Body of pancreas (tissue), 4 donors: Measurements from ENCODE around the gene ELOB. TPM values are rescaled to one million over a fixed set of nuclear protein-coding genes. Genes with fewer than 3 reads are reported as not detected.
A peak's percentile ranks its signal among the peaks of the same experiment; 100 is the strongest.

Source experiments
- ATAC-seq: fragments of 150-250 bp; one replicate; pipeline ENCODE4 v1.9.1; 2016
- DNase-seq, 4 donors: peaks; one replicate each; pipeline ENCODE4 v3.0.0-alpha.2; 2019
- H3K27ac ChIP-seq, 4 donors: fragments of 200-600 bp; sonication (generic); 1 replicate in 3 of 4; 2 replicates in 1 of 4; pipeline versions ENCODE4 v1.5.1 to v1.6.1; 2016 to 2019; ENCODE audit warnings: mild to moderate bottlenecking in 1 of 4, mixed read lengths in 1 of 4, moderate library complexity in 1 of 4
- H3K27me3 ChIP-seq, 2 donors: fragments of 200-600 bp; sonication (generic); one replicate each; pipeline ENCODE4 v1.6.0; 2016; ENCODE audit warnings: mild to moderate bottlenecking in 1 of 2
- H3K36me3 ChIP-seq, 2 donors: fragments of 200-600 bp; sonication (generic); replicated peaks in 1 of 2; 2 replicates each; pipeline ENCODE4 v1.5.1; 2016; ENCODE audit warnings: low read depth in 2 of 2; ENCODE audit not compliant: insufficient read depth in 1 of 2
- H3K4me1 ChIP-seq: fragments of 200-600 bp; sonication (generic); one replicate; pipeline ENCODE4 v1.6.0; 2016
- H3K4me3 ChIP-seq, 2 donors: fragments of 200-600 bp; sonication (generic); 1 replicate in 1 of 2; 2 replicates in 1 of 2; pipeline ENCODE4 v1.5.1; 2016 to 2019
- H3K9me3 ChIP-seq, 3 donors: fragments of 200-600 bp; sonication (generic); 1 replicate in 2 of 3; 2 replicates in 1 of 3; pipeline ENCODE4 v1.5.1; 2016
- CTCF ChIP-seq, 7 experiments: fragments of 450-650 bp in 4 of 7; fragments of 200-600 bp in 3 of 7; sonication (generic) in 3 of 7; IDR thresholded peaks; one replicate each; pipeline ENCODE4 v1.5.1; 2016 to 2019; ENCODE audit warnings: antibody characterized with exemption in 7 of 7
- POLR2A ChIP-seq, 3 donors: fragments of 450-650 bp; IDR thresholded peaks; one replicate each; pipeline ENCODE4 v1.6.1; 2016; ENCODE audit warnings: antibody characterized with exemption in 3 of 3, mild to moderate bottlenecking in 2 of 3
- WGBS, 2 donors: methylation state at CpG; one replicate each; pipeline ENCODE4 v1.1.5; 2017; 5-methylcytosine and 5-hydroxymethylcytosine counted together
- intact Hi-C: fragments of 100-400 bp; cut with DNase I; formaldehyde crosslinking; loops from one replicate; pipeline ENCODE4 v1.15.1; 2023
- total RNA-seq, 2 donors: library from RNA; depleted of rRNA; stranded (reverse); fragments of >200 nt; gene quantifications; one replicate each; pipeline ENCODE4 v1.1.0, GENCODE V29; 2016

ELOB gene
- total RNA-seq, 2 donors from 2014 or later: 77.5 to 186 TPM

DNA sequence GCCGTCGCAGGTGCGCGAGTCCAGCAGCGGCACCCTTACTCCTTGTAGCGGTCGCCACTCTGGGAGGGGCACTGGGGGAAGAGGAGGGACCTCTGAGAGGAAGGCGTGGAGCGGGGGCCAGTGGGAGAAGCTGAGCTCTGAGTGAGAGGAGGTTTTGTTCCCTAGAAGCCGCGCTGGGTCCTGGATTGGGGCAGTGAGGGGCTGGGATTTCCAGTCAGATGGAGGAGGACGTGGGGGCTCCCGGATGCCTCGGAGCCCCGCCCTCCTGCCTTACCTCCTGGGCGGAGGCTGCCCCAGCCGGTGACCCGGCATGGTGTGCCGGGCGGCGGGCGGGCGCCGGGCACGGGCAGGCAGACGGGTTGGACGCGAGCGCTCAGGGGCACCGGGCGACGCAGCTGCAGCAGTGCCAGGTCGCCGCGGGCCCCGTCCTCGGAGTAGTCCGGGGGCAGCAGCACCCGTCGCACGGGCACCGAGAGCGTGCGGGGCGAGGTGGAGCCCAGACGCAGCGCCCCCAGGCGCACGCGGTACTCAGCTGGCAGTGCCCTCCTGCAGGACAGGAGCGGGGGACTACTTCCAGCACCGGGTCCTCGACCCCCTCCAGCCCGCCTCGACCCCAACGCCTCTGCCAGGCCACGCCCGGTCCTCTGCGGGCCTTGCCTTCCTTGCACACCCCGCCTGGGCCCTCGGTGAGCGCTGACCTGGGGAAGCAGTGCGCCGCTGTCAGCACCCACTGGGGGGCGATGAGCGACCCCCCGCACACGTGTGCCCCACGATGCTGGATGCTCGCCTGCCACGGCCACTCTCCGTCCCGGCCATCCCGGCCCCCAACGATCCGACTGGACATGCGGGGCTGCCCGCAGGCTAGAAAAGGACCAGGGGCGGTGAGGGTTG, 8.3 kb upstream of the ELOB start:
- peaks cover 17% of the 10 kb centered on the region for H3K4me1 ChIP-seq
- H3K27me3 ChIP-seq: peaks cover 0 to 20% of the 10 kb centered on the region in 2 donors
- H3K9me3 ChIP-seq: no peaks in the 10 kb centered on the region
- intact Hi-C loops: no loop called here
- no peak for TF ChIP-seq POLR2A (IDR thresholded peaks at IDR 0.05)
- no peak for TF ChIP-seq CTCF (IDR thresholded peaks at IDR 0.05)
- peak; percentile 40 for ATAC-seq
- H3K4me3 ChIP-seq: no peak overlapping the region
- no peak for DNase-seq
- 0 to 9% methylated on average over 1 to 78 of the region's 79 CpGs for WGBS, 2 donors
- no peak overlapping the region for H3K27ac ChIP-seq
- H3K36me3 ChIP-seq: no peaks in the 10 kb centered on the region

DNA sequence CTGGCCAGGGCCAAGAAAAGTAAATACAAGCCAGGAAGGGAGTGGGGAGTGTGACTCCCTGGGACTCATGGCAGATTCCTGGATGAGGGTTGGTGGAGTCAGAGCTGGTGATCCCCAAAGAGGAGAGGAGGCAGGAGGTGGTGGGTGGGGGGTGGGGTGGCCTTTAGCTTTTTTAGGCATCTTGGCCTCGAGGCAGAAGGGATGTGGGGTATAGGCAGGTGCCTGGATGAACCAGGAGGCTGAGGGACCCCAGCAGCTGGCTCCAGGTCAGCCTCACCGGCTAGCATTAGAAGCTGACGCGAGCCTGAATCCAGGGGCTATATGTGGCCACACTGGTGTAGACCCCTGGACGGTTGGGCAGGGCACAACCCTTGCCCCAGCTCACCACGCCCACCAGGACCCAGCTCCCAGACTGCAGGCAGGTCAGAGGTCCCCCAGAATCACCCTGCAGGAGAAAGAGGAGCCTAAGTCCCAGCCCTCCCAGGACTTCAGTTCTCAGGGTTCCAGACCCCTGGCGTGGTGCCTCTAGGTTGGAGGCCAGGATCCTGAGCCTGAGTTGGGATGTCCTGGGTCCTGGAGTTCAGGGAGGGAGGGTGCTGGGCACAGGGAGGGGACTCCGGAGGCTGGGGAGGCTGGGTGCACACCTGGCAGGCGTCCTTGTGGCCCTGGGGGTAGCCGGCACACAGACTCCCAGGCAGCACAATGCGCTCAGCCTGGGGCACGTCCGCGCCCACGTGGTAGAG, 7.4 kb upstream of the ELOB start:
- Histone ChIP-seq H3K27me3 (peaks cover 0 to 20% of the 10 kb centered on the region in 2 donors), H3K27ac (no peak overlapping the region), H3K9me3 (no peaks in the 10 kb centered on the region), H3K4me3 (no peak overlapping the region), H3K4me1 (peaks cover 17% of the 10 kb centered on the region), H3K36me3 (no peaks in the 10 kb centered on the region)
- no peak for DNase-seq
- TF ChIP-seq POLR2A (IDR thresholded peaks at IDR 0.05): no peak
- 51 to 62% methylated on average over 12 to 13 of the region's 15 CpGs for WGBS, 2 donors
- intact Hi-C loops: no loop called here
- ATAC-seq: peak; percentile 36

- TF ChIP-seq POLR2A (IDR thresholded peaks at IDR 0.05) (no peak), CTCF (IDR thresholded peaks at IDR 0.05) (no peak)
- Histone ChIP-seq H3K27ac (no peak overlapping the region), H3K36me3 (no peaks in the 10 kb centered on the region), H3K4me3 (no peak overlapping the region), H3K9me3 (no peaks in the 10 kb centered on the region), H3K4me1 (peaks cover 21% of the 10 kb centered on the region), H3K27me3 (peaks cover 0 to 20% of the 10 kb centered on the region in 2 donors)
- intact Hi-C loops: no loop called here
- DNase-seq: no peak
- no peak for ATAC-seq
- WGBS, 2 donors: 87 to 97% methylated on average over 6 to 14 of the region's 15 CpGs
Measured at GRCh38 chr16:2783581-2784357, 6.7 kb upstream of the ELOB start.

DNA sequence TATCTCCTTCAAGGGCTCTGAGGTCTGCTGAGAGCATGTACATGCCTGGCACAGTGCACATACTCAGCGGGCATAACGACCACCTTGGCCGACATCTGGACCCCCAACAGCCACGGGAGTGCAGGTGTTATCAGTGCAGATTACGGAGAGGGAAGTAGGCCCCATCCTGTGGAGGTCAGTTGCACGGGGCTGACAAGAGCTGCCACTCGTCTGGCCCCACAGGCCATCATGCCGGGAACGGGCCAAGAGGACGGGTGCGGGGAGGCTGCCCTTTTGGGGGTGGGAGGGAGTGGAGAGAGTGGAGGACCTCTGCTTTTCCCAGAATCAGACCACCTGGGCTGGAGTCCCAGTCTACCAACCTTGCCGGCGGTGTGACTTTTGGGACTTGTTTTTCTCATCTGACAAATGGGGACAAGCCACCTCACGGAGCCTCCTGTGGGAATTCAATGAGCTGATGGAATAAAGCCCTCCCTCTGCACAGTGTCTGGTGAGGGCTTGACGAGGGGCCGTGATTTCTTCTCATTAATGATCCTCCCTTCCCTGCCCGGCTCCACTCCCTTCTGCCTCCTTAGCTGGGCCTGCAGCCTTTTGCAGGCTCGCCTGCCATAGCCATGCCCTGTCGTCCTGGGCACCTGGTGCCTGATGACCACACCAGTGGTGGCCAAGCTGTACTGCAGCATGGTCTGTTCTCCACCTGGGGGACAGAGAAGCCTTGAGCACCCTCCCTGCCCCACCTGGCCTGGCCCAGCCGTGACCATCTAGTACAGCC, 5.7 kb upstream of the ELOB start:
- Histone ChIP-seq H3K36me3 (no peaks in the 10 kb centered on the region), H3K4me3 (no peak overlapping the region), H3K27ac (no peak overlapping the region), H3K27me3 (peaks cover 0 to 18% of the 10 kb centered on the region in 2 donors), H3K4me1 (peaks cover 30% of the 10 kb centered on the region), H3K9me3 (no peaks in the 10 kb centered on the region)
- DNase-seq: no peak
- intact Hi-C loops: no loop called here
- no peak for TF ChIP-seq CTCF (IDR thresholded peaks at IDR 0.05)
- TF ChIP-seq POLR2A (IDR thresholded peaks at IDR 0.05): no peak
- no peak for ATAC-seq
- WGBS, 2 donors: 76 to 82% methylated on average over 13 to 20 of the region's 20 CpGs
